Measurements from ENCODE around the gene SH3RF1.
"Not testable (repeated sequence)": the region's sequence is repeated elsewhere in the genome, so short reads cannot be mapped to it uniquely, and the experiment has no call there.

SH3RF1 gene

GRCh38 chr4:169199184-169199583 is 71.6 kb downstream of the SH3RF1 start:
- TF ChIP-seq CTCF (IDR thresholded peaks at IDR 0.05; ENCODE audit: low read depth, low read length): no peak
- DNase-seq (ENCODE audit: extremely low read depth, low read depth): no peak

GRCh38 chr4:169198167-169198566 is 72.6 kb downstream of the SH3RF1 start:
- TF ChIP-seq CTCF (IDR thresholded peaks at IDR 0.05; ENCODE audit: low read depth, low read length): no peak
- no peak for DNase-seq (ENCODE audit: extremely low read depth, low read depth)

GRCh38 chr4:169197206-169197605 is 73.5 kb downstream of the SH3RF1 start:
- not testable (repeated sequence) for DNase-seq (ENCODE audit: extremely low read depth, low read depth)

- DNase-seq (ENCODE audit: extremely low read depth, low read depth): no peak
- no peak for TF ChIP-seq CTCF (IDR thresholded peaks at IDR 0.05; ENCODE audit: low read depth, low read length)
Measured at GRCh38 chr4:169195032-169195431, 75.7 kb downstream of the SH3RF1 start.

GRCh38 chr4:169189968-169190367 is 80.8 kb downstream of the SH3RF1 start:
- not testable (repeated sequence) for DNase-seq (ENCODE audit: extremely low read depth, low read depth)

GRCh38 chr4:169189372-169189771 is 81.4 kb downstream of the SH3RF1 start:
- no peak for TF ChIP-seq CTCF (IDR thresholded peaks at IDR 0.05; ENCODE audit: low read depth, low read length)
- DNase-seq (ENCODE audit: extremely low read depth, low read depth): no peak

- DNase-seq (ENCODE audit: extremely low read depth, low read depth): no peak
- no peak for TF ChIP-seq CTCF (IDR thresholded peaks at IDR 0.05; ENCODE audit: low read depth, low read length)
Measured at GRCh38 chr4:169188204-169188603, 82.6 kb downstream of the SH3RF1 start.

GRCh38 chr4:169185133-169185956 is 85.4 kb downstream of the SH3RF1 start:
- DNase-seq (ENCODE audit: extremely low read depth, low read depth): no peak
- no peak for TF ChIP-seq CTCF (IDR thresholded peaks at IDR 0.05; ENCODE audit: low read depth, low read length)
